Measurements from ENCODE around the gene SLBP.

DNA sequence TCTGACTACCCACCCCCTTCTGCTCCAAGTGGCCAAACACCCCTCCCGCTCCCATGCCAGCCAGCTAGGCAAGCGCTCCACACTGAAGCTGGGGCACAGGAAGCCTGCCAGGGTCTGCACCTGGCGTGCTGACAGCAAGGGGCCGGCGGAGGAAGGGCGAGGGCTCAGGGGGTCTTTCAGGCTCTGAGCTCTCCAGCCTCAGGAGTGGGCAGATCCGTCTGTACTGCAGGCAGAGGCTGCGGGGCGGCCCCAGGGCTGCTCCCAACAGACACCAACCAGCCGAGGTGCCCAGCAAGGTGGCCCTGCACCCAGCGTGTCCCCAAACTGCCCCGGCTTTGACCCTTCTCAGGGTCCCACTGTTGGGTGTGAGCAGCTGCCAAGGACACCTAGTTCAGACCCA is 42.8 kb downstream of the SLBP start:
- TF ChIP-seq, protein P1, sequence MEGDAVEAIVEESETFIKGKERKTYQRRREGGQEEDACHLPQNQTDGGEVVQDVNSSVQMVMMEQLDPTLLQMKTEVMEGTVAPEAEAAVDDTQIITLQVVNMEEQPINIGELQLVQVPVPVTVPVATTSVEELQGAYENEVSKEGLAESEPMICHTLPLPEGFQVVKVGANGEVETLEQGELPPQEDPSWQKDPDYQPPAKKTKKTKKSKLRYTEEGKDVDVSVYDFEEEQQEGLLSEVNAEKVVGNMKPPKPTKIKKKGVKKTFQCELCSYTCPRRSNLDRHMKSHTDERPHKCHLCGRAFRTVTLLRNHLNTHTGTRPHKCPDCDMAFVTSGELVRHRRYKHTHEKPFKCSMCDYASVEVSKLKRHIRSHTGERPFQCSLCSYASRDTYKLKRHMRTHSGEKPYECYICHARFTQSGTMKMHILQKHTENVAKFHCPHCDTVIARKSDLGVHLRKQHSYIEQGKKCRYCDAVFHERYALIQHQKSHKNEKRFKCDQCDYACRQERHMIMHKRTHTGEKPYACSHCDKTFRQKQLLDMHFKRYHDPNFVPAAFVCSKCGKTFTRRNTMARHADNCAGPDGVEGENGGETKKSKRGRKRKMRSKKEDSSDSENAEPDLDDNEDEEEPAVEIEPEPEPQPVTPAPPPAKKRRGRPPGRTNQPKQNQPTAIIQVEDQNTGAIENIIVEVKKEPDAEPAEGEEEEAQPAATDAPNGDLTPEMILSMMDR (conservative IDR thresholded peaks at IDR 0.05) = no peak
- no peak for TF ChIP-seq ZFX (IDR thresholded peaks at IDR 0.05)
